ENCODE results near the gene PSMD1. TPM values are rescaled to one million over a fixed set of nuclear protein-coding genes. Genes with fewer than 3 reads are reported as not detected.

The PSMD1 gene
- total RNA-seq, 2 experiments from 2014 or later: 27.9 to 31.3 TPM

DNA sequence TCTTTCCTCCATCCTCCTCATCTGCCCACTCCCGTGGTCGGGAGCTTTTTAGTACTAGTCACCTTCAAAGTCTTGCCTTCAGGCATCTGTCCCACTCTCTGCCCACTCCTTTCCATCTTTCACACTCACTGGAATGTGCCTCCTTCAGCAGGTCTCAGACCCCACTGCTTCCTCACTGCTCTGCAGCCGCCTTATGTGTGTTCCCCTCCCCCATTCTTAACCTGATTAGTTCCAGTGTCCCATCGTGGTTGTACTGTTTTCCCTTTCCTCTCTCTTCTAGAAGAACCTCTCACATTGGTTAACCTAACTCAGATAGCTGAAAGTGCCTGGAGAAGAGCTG, 144.8 kb downstream of the PSMD1 start:
- ChIA-PET CTCF (interaction anchor here (0.9 kb wide), 1 partner anchor 9 kb away, joined by 3 read pairs; no protein-coding TSS in a partner anchor), POLR2A (no interaction called here)
- H3K27ac ChIP-seq (ENCODE audit: low read depth in 1 of 2, low read length in 2 of 2): no peak overlapping the region
- DNase-seq: no peak
- no peak overlapping the region for H3K27ac Mint-ChIP-seq
- H3K4me1 Mint-ChIP-seq (ENCODE audit: low read depth): peaks cover 6% of the 10 kb centered on the region
- no peaks in the 10 kb centered on the region for H3K27me3 ChIP-seq (ENCODE audit: control insufficient read depth in 1 of 2, insufficient read depth in 2 of 2, low read length in 2 of 2)
- peaks cover 12% of the 10 kb centered on the region for H3K4me1 ChIP-seq (ENCODE audit: insufficient read depth, low read length)
- H3K36me3 ChIP-seq (ENCODE audit: insufficient read depth, low read length): no peaks in the 10 kb centered on the region
- intact Hi-C loops (cut with DNase I, micrococcal nuclease): no loop called here
- H3K4me3 ChIP-seq (ENCODE audit: low read length): no peak overlapping the region
- TF ChIP-seq, protein P1, sequence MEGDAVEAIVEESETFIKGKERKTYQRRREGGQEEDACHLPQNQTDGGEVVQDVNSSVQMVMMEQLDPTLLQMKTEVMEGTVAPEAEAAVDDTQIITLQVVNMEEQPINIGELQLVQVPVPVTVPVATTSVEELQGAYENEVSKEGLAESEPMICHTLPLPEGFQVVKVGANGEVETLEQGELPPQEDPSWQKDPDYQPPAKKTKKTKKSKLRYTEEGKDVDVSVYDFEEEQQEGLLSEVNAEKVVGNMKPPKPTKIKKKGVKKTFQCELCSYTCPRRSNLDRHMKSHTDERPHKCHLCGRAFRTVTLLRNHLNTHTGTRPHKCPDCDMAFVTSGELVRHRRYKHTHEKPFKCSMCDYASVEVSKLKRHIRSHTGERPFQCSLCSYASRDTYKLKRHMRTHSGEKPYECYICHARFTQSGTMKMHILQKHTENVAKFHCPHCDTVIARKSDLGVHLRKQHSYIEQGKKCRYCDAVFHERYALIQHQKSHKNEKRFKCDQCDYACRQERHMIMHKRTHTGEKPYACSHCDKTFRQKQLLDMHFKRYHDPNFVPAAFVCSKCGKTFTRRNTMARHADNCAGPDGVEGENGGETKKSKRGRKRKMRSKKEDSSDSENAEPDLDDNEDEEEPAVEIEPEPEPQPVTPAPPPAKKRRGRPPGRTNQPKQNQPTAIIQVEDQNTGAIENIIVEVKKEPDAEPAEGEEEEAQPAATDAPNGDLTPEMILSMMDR (IDR thresholded peaks at IDR 0.05): no peak
- no peak for ATAC-seq (ENCODE audit: poor library complexity)
- no peaks in the 10 kb centered on the region for H3K27me3 Mint-ChIP-seq
- H3K9me3 Mint-ChIP-seq: no peaks in the 10 kb centered on the region
- H3K4me3 Mint-ChIP-seq: no peak overlapping the region
- H3K9me3 ChIP-seq (ENCODE audit: control insufficient read depth in 1 of 2, insufficient read depth in 1 of 2, low read length in 2 of 2): no peaks in the 10 kb centered on the region
- H3K36me3 Mint-ChIP-seq (ENCODE audit: low read depth): no peaks in the 10 kb centered on the region

DNA sequence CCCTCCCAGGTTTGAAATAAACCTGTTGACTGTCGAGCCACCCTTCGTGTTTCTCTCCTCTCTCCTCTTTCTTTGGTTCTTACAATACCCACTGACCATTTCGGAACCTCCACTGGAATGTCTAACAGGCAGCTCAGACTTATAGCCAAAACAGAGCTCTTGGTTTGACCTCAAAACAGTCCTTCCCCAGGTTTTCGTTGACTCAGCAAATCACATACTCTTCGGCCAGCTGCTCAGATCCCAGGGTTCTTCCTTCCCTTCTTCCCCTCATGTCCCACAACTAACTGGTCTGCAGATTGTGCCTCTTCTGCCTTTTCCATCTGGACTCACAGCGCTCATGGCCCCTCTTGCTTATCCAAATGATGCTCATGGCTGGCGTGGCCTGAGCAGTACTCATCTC, 146.4 kb downstream of the PSMD1 start:
- intact Hi-C loops (cut with DNase I, micrococcal nuclease): no loop called here
- POLR2A ChIA-PET: no interaction called here
- Mint-ChIP-seq H3K9me3 (no peaks in the 10 kb centered on the region), H3K4me1 (ENCODE audit: low read depth) (peaks cover 6% of the 10 kb centered on the region), H3K36me3 (ENCODE audit: low read depth) (no peaks in the 10 kb centered on the region), H3K27ac (no peak overlapping the region), H3K4me3 (peak overlapping the region; percentile 60), H3K27me3 (no peaks in the 10 kb centered on the region)
- H3K9me3 ChIP-seq (ENCODE audit: control insufficient read depth in 1 of 2, insufficient read depth in 1 of 2, low read length in 2 of 2): no peaks in the 10 kb centered on the region
- no peak overlapping the region for H3K27ac ChIP-seq (ENCODE audit: low read depth in 1 of 2, low read length in 2 of 2)
- H3K36me3 ChIP-seq (ENCODE audit: insufficient read depth, low read length): no peaks in the 10 kb centered on the region
- CTCF ChIA-PET: no interaction called here
- TF ChIP-seq, protein P1 (IDR thresholded peaks at IDR 0.05): no peak
- peaks cover 5% of the 10 kb centered on the region for H3K4me1 ChIP-seq (ENCODE audit: insufficient read depth, low read length)
- DNase-seq: no peak
- no peaks in the 10 kb centered on the region for H3K27me3 ChIP-seq (ENCODE audit: control insufficient read depth in 1 of 2, insufficient read depth in 2 of 2, low read length in 2 of 2)
- no peak overlapping the region for H3K4me3 ChIP-seq (ENCODE audit: low read length)
- no peak for ATAC-seq (ENCODE audit: poor library complexity)

DNA sequence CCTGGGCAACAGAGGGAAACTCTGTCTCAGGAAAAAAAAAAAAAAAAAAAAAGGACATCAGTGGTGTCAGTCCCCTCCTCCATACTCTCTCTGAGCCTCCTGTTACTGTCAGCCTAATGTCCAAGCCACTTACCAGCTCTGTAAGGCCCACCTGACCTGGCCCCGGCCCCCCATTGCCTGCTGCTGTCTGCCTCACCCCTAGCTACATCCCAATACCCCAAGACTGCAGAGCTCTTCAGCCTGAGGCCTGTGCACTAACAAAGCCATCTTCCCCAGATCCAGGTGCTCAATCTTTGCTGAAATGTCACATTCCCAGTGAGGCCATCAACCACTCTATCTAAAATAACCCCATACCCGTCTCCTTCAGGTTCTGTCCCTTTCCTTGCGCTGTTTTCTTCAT, 147.5 kb downstream of the PSMD1 start:
- H3K4me1 Mint-ChIP-seq (ENCODE audit: low read depth): peaks cover 2% of the 10 kb centered on the region

More for the DNA sequence above, 147.5 kb downstream of the PSMD1 start:
- no peak overlapping the region for H3K27ac ChIP-seq (ENCODE audit: low read depth in 1 of 2, low read length in 2 of 2)
- Mint-ChIP-seq H3K36me3 (ENCODE audit: low read depth) (no peaks in the 10 kb centered on the region), H3K27me3 (no peaks in the 10 kb centered on the region), H3K4me3 (no peak overlapping the region), H3K9me3 (no peaks in the 10 kb centered on the region), H3K27ac (no peak overlapping the region)
- H3K27me3 ChIP-seq (ENCODE audit: control insufficient read depth in 1 of 2, insufficient read depth in 2 of 2, low read length in 2 of 2): no peaks in the 10 kb centered on the region
- H3K9me3 ChIP-seq (ENCODE audit: control insufficient read depth in 1 of 2, insufficient read depth in 1 of 2, low read length in 2 of 2): no peaks in the 10 kb centered on the region
- ATAC-seq (ENCODE audit: poor library complexity): no peak
- DNase-seq: no peak
- ChIA-PET CTCF (no interaction called here), POLR2A (no interaction called here)
- no peak overlapping the region for H3K4me3 ChIP-seq (ENCODE audit: low read length)
- no peaks in the 10 kb centered on the region for H3K36me3 ChIP-seq (ENCODE audit: insufficient read depth, low read length)
- no peaks in the 10 kb centered on the region for H3K4me1 ChIP-seq (ENCODE audit: insufficient read depth, low read length)
- intact Hi-C loops (cut with DNase I, micrococcal nuclease): no loop called here
- TF ChIP-seq, protein P1 (IDR thresholded peaks at IDR 0.05): no peak

All from CD4-positive, alpha-beta T cell (primary cell).